HepG2 (cell line): ENCODE results near the gene ZNF277. TPM values are rescaled to one million over a fixed set of nuclear protein-coding genes. Genes with fewer than 3 reads are reported as not detected.

Source experiments
- ATAC-seq: fragments of 200-7000 bp; cut with Tn5 transposase; 3 replicates; pipeline ENCODE4 v1.9.1; 2020; ENCODE audit warnings: mild to moderate bottlenecking, moderate library complexity
- BruUV-seq: library from RNA; stranded (reverse); fragments of 400-500 nt; replicated peaks from 2 replicates; lab custom pipeline; 2021; lab: Mats Ljungman, UMichigan
- CTCF ChIA-PET: fragments of 300-600 bp; formaldehyde crosslinking; extraction: SDS; loops from one replicate; lab custom pipeline; 2021; ENCODE audit warnings: low total read pairs, inconsistent platforms, low intra/inter-chr PET ratio; lab: Yijun Ruan, JAX
- POLR2A ChIA-PET: fragments of 350-600 bp; sonication (Branson Sonifier 250); formaldehyde crosslinking; loops from one replicate; lab custom pipeline; 2020; ENCODE audit warnings: antibody characterized with exemption, inconsistent platforms; lab: Yijun Ruan, JAX
- DNase-seq: peaks from one replicate; pipeline ENCODE4 v3.0.0-alpha.2; 2015; ENCODE audit warnings: low spot score
- FAIRE-seq: peaks from 3 replicates; lab custom pipeline; 2011; peaks lifted over from hg19 to GRCh38; lab: Jason Lieb, UNC
- H2AFZ ChIP-seq: one replicate; pipeline ENCODE4 v1.6.1; 2011; ENCODE audit warnings: low read length, inconsistent platforms
- H3K27ac ChIP-seq: fragments of 300-600 bp; 3 replicates; pipeline ENCODE4 v1.8.0; 2011; ENCODE audit warnings: mixed run types, mild to moderate bottlenecking, mixed read lengths, low read length, inconsistent platforms; ENCODE audit not compliant: insufficient read depth; ENCODE audit errors: extremely low read length
- H3K27me3 ChIP-seq, 2 experiments: fragments of 200-600 bp in 1 of 2; 2 replicates in 1 of 2; 3 replicates in 1 of 2; pipeline versions ENCODE4 v1.6.0 to v1.8.0; 2011; ENCODE audit warnings: low read length in 2 of 2, mild to moderate bottlenecking in 2 of 2, moderate library complexity in 2 of 2, inconsistent platforms in 1 of 2; ENCODE audit not compliant: insufficient read depth in 2 of 2, control insufficient read depth in 1 of 2
- H3K36me3 ChIP-seq, 2 experiments: fragments of 200-600 bp in 1 of 2; replicated peaks in 1 of 2; 2 replicates in 1 of 2; 3 replicates in 1 of 2; pipeline versions ENCODE4 v1.5.1 to v1.8.0; 2011; ENCODE audit warnings: low read length in 2 of 2, inconsistent platforms in 1 of 2; ENCODE audit not compliant: insufficient read depth in 2 of 2, control insufficient read depth in 1 of 2
- H3K4me1 ChIP-seq: 2 replicates; pipeline ENCODE4 v1.5.1; 2012; ENCODE audit warnings: low read length, inconsistent platforms; ENCODE audit not compliant: insufficient read depth
- H3K4me2 ChIP-seq: 2 replicates; pipeline ENCODE4 v1.6.0; 2011; ENCODE audit warnings: low read depth, low read length, inconsistent platforms
- H3K4me3 ChIP-seq, 3 experiments: fragments of 200-600 bp in 1 of 3; sonication (generic), shearing (Covaris generic) in 1 of 3; replicated peaks in 1 of 3; 2 replicates each; pipeline ENCODE4 v1.5.1; 2011 to 2016; ENCODE audit warnings: low read length in 3 of 3, inconsistent platforms in 2 of 3, low read depth in 2 of 3, mild to moderate bottlenecking in 2 of 3, control low read depth in 1 of 3, mixed read lengths in 1 of 3; ENCODE audit not compliant: insufficient read depth in 1 of 3
- H3K79me2 ChIP-seq: one replicate; pipeline ENCODE4 v1.6.1; 2011; ENCODE audit warnings: low read length, inconsistent platforms; ENCODE audit not compliant: insufficient read depth
- H3K9ac ChIP-seq: 2 replicates; pipeline ENCODE4 v1.6.0; 2011; ENCODE audit warnings: mild to moderate bottlenecking, low read depth, low read length, inconsistent platforms; ENCODE audit not compliant: insufficient read depth
- H3K9me3 ChIP-seq: 2 replicates; pipeline ENCODE4 v1.5.1; 2012; ENCODE audit warnings: mild to moderate bottlenecking, low read length
- H4K20me1 ChIP-seq: 2 replicates; pipeline ENCODE4 v1.6.0; 2011; ENCODE audit warnings: inconsistent platforms, mild to moderate bottlenecking, low read length, moderate library complexity; ENCODE audit not compliant: insufficient read depth
- ASH2L ChIP-seq: fragments of 300-600, 200-600 bp; sonication (generic); IDR thresholded peaks from 2 replicates; pipeline ENCODE4 v1.7.0; 2017; ENCODE audit warnings: low read depth, mild to moderate bottlenecking, moderate library complexity, mixed read lengths, low read length; ENCODE audit not compliant: insufficient read length
- FOXK2 ChIP-seq: fragments of 450-650 bp; IDR thresholded peaks from 2 replicates; pipeline ENCODE4 v1.6.1; 2016
- KAT7 ChIP-seq: IDR thresholded peaks from 2 replicates; pipeline ENCODE4 v1.6.1; 2018; ENCODE audit warnings: borderline replicate concordance, missing compliant biosample characterization
- MIER3 ChIP-seq: IDR thresholded peaks from 2 replicates; pipeline ENCODE4 v1.6.1; 2016; ENCODE audit warnings: missing compliant biosample characterization, borderline replicate concordance
- RBM39 ChIP-seq: fragments of 200-400 bp; formaldehyde crosslinking; IDR thresholded peaks from one replicate; pipeline ENCODE4 v1.6.1; 2018; ENCODE audit warnings: antibody characterized with exemption, mild to moderate bottlenecking, low read depth, low read length; ENCODE audit not compliant: poor library complexity, severe bottlenecking
- SNRNP70 ChIP-seq: fragments of 200-400 bp; formaldehyde crosslinking; IDR thresholded peaks from 2 replicates; pipeline ENCODE4 v1.6.1; 2017; ENCODE audit warnings: mild to moderate bottlenecking, low read depth, low read length, moderate library complexity
- ZKSCAN5 ChIP-seq: sonication (generic); formaldehyde crosslinking; IDR thresholded peaks from 2 replicates; pipeline ENCODE4 v1.5.1; 2020; ENCODE audit warnings: mild to moderate bottlenecking, missing genetic modification reagents
- ZNF124 ChIP-seq: sonication (generic); formaldehyde crosslinking; IDR thresholded peaks from 2 replicates; pipeline ENCODE4 v1.4.0; 2020; ENCODE audit warnings: missing genetic modification reagents
- WGBS: methylation state at CpG from one replicate; pipeline ENCODE4 v1.1.6; 2017; ENCODE audit warnings: low lambda C conversion rate; 5-methylcytosine and 5-hydroxymethylcytosine counted together
- in situ Hi-C: cut with HindIII; loops from 2 replicates; pipeline ENCODE4 v1.10.0; 2017; ENCODE audit warnings: low pct_unique_long_range_greater_than_20kb; ENCODE audit not compliant: extremely low pct_ligation_motif_present
- intact Hi-C: fragments of 100-400 bp; cut with micrococcal nuclease; formaldehyde crosslinking; loops from one replicate; pipeline ENCODE4 v1.10.0; 2022; ENCODE audit not compliant: unreplicated experiment
- polyA plus RNA-seq, 8 experiments: library from polyadenylated mRNA; depleted of rRNA in 3 of 8; stranded (reverse) in 7 of 8; unstranded in 1 of 8; fragments of >200 nt; fragmentation: Illumina TruSeq in 4 of 8; extraction: Trizol in 4 of 8; gene quantifications; 2 replicates each; pipeline versions ENCODE4 v1.2.1 to v1.2.3, GENCODE V29; 2011 to 2016; ENCODE audit warnings: low read depth in 4 of 8, missing spikeins in 1 of 8, mixed read lengths in 1 of 8; ENCODE audit not compliant: insufficient read depth in 1 of 8
- total RNA-seq, 5 experiments: library from RNA; depleted of rRNA; stranded (reverse); fragments of >200 nt; fragmentation: Illumina TruSeq; extraction: Trizol; gene quantifications; 2 replicates each; pipeline ENCODE4 v1.2.3, GENCODE V29; 2016; ENCODE audit warnings: low read depth in 1 of 5
- TF ChIP-seq, protein P1 (sequence below): sonication (generic); formaldehyde crosslinking; IDR thresholded peaks from 2 replicates; pipeline ENCODE4 v1.5.1; 2020; ENCODE audit warnings: missing genetic modification reagents, mild to moderate bottlenecking, borderline replicate concordance
- TF ChIP-seq, protein P2 (sequence below): sonication (generic); formaldehyde crosslinking; IDR thresholded peaks from 2 replicates; pipeline ENCODE4 v1.4.0; 2020; ENCODE audit warnings: mild to moderate bottlenecking, low read depth, missing genetic modification reagents
- TF ChIP-seq, protein P3 (sequence below): fragments of 450-650 bp; IDR thresholded peaks from 2 replicates; pipeline ENCODE4 v1.6.1; 2016

The ZNF277 gene
- total and polyA plus RNA-seq, 2 of the 13 experiments (the other 11 are each of a cell fraction or from before 2014, with no cell fraction given), result 29.1 to 30.1 TPM

DNA sequence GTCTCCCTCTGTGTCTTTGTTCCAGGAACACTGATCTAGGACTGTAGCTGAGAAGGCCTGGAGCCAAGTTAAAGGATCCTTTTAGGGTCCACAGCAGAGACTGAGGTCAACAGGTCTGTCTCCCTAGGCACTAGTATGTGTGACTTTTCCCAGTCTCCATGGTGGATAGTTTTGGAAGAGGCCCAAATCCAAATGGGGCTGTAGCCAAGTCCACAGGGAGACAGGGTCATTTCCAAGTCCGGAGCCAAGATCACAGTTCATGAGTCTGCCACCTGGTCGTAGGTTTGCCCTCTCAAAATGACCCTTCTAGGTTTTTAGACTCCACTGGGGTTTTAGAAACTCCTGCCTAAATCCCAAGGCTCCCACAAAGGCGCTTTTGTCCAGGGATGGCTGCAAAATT, 16.8 kb downstream of the ZNF277 start:
- TF ChIP-seq, protein P1, sequence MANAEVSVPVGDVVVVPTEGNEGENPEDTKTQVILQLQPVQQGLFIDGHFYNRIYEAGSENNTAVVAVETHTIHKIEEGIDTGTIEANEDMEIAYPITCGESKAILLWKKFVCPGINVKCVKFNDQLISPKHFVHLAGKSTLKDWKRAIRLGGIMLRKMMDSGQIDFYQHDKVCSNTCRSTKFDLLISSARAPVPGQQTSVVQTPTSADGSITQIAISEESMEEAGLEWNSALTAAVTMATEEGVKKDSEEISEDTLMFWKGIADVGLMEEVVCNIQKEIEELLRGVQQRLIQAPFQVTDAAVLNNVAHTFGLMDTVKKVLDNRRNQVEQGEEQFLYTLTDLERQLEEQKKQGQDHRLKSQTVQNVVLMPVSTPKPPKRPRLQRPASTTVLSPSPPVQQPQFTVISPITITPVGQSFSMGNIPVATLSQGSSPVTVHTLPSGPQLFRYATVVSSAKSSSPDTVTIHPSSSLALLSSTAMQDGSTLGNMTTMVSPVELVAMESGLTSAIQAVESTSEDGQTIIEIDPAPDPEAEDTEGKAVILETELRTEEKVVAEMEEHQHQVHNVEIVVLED, result no peak
- TF ChIP-seq KAT7 (CRISPR knock-in tag), result no peak
- no peak for TF ChIP-seq RBM39
- TF ChIP-seq FOXK2, result no peak
- TF ChIP-seq SNRNP70, result no peak
- TF ChIP-seq, protein P2, sequence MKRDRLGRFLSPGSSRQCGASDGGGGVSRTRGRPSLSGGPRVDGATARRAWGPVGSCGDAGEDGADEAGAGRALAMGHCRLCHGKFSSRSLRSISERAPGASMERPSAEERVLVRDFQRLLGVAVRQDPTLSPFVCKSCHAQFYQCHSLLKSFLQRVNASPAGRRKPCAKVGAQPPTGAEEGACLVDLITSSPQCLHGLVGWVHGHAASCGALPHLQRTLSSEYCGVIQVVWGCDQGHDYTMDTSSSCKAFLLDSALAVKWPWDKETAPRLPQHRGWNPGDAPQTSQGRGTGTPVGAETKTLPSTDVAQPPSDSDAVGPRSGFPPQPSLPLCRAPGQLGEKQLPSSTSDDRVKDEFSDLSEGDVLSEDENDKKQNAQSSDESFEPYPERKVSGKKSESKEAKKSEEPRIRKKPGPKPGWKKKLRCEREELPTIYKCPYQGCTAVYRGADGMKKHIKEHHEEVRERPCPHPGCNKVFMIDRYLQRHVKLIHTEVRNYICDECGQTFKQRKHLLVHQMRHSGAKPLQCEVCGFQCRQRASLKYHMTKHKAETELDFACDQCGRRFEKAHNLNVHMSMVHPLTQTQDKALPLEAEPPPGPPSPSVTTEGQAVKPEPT (CRISPR knock-in tag), result no peak
- TF ChIP-seq ZKSCAN5 (CRISPR knock-in tag), result no peak
- TF ChIP-seq ASH2L, result no peak
- TF ChIP-seq, protein P3, sequence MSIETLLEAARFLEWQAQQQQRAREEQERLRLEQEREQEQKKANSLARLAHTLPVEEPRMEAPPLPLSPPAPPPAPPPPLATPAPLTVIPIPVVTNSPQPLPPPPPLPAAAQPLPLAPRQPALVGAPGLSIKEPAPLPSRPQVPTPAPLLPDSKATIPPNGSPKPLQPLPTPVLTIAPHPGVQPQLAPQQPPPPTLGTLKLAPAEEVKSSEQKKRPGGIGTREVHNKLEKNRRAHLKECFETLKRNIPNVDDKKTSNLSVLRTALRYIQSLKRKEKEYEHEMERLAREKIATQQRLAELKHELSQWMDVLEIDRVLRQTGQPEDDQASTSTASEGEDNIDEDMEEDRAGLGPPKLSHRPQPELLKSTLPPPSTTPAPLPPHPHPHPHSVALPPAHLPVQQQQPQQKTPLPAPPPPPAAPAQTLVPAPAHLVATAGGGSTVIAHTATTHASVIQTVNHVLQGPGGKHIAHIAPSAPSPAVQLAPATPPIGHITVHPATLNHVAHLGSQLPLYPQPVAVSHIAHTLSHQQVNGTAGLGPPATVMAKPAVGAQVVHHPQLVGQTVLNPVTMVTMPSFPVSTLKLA, result no peak
- no peak for TF ChIP-seq MIER3 (CRISPR knock-in tag)
- no peak for TF ChIP-seq ZNF124 (CRISPR knock-in tag)
- TF ChIP-seq, all 625 proteins: peak for 0
- Histone ChIP-seq H3K36me3 (no peaks in the 10 kb centered on the region; a peak in 1 of 5 replicates), H3K9ac (no peak overlapping the region), H2AFZ (no peak overlapping the region), H3K4me3 (no peak overlapping the region), H3K4me2 (no peak overlapping the region), H3K9me3 (no peaks in the 10 kb centered on the region), H3K27ac (no peak overlapping the region), H4K20me1 (no peaks in the 10 kb centered on the region; the same call in 1 of the 2 replicates), H3K4me1 (peaks cover 23% of the 10 kb centered on the region), H3K27me3 (no peaks in the 10 kb centered on the region), H3K79me2 (peaks cover 67% of the 10 kb centered on the region)
- ATAC-seq (no peak), FAIRE-seq (no peak), DNase-seq (no peak)
- intact Hi-C loops (no loop called here), in situ Hi-C loops (no loop called here)
- ChIA-PET CTCF (no interaction called here), POLR2A (interaction anchor here (1.0 kb wide), 1 partner anchor 17 kb away, joined by 3 read pairs; the partner anchor contains the start of genes DOCK4 and ZNF277)
- no TSS peak for BruUV-seq
- WGBS, result 93% methylated on average over 1 of the region's 3 CpGs
